HK-2 (cell line): ENCODE data around the gene CUTA.

ENCODE experiments used
- DNase-seq: peaks from one replicate; pipeline ENCODE4 v3.0.0-alpha.2; 2018; ENCODE audit not compliant: unreplicated experiment

The CUTA gene

DNA sequence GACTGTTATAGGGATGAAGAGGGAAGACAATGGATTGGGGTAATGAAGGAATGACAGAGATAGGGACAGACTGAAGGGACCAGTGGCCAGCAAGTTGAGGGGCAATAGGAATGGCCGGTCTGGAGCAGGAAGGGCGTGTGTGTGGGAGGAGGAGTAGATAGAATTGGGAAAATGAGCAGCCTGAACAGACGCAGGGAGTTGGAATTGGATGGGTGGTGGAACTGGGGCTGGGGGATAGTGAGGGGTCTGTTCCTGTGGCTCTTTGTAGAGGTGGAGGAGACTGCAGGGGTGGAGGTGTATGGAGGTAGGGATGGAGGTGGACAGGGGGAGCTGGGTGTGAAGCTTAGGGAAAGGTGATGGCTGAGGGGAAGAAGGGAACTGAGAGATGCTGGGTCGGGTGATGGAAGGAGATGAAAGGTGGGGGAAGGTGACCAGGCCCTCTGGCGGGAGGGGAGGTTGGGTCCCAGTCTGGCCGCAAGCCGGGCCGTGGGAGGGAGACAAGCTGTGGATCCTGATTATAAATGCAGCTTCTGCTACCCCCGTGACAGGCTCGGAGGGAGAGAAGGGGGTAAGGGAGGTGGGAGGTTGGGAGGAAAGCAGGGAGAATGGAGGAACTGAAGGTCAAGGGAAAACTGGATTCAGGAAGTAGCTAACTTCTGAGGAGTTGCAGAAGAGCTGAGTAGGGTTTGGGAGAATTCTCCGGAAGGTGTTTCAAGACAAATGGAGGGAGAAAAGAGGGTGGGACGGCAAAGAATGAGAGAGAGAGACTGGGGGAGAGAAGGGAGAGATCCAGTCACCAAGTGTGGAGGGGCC is 7.2 kb upstream of the CUTA start:
- no peak for DNase-seq

DNA sequence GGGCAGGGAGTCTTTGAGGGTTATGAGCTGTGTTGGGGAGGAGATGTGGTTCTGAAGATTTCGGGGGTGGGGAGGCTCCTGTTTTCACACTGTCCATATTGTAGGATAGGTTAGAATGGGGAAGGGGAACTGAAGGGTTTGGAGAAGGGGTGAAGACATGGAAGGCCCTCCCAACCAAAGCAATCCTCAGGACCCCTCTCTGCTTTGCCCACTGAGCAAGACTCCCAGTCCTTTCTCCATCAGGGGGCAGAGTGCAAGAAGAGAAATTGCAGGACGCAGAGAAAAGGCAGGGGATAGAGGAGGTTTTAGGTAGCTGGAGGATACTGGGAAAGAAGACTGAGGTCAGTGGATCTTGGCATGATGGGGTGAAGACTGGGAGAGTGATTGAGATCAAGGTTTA is 5.9 kb upstream of the CUTA start:
- no peak for DNase-seq

DNA sequence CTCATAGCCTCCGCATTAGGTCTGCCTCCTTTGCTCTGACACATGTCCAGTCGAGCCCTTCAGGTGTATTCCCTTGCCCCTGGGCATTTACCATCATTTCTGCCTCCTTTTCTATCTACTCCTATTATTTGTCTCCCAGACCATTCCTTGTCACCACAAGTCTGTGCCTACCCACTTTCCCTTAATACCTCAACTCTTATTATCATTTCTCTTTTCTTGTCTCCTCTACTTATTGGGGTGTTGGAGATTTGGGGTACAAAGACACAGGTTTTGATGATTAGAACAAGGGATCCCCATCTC is 3.4 kb upstream of the CUTA start:
- no peak for DNase-seq

DNA sequence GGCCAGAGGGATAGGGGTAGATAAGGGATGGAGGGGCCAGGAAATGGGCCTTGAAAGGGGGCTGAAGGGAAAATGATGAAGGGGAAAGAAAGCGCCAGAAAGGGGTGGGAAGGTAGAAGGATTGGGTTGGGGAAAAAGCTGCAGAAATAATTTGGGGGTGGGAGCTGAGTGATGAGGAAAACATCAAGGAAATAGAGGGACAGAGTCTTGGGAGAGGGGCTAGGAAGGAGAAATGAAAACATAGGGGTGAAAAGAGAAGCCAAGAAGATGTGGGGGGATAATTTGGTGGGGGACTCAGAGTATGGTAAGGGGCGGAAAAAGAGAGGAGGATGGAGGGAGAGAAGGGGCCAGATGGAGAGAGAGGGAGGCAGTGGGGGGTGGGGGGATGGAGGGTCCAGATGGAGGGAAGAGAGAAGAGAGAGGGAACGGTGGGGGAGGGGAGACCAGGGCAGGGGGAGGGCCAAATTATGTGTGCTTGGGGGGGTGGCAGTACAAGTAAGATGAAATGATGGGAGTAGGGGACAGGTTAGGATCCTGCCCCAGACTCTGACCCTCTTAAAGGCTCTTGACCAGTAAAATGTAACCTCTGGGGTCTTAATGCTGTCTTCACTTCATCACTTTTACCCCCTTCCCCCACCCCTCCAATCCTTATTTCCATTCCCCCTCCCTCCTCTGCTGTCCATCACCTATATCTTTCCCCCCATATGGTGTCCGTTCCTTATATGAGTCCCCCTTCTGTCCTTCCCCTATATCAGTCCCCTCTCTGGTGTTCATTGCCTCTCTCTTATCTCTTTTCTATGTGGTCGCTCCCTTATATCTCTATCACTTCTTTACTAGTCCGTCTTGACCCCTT is 2.8 kb upstream of the CUTA start:
- no peak for DNase-seq

- DNase-seq, result no peak
Observed at GRCh38 chr6:33419580-33420490, 1.9 kb upstream of the CUTA start, which contains the start of gene SYNGAP1. SYNGAP1 (plus strand) TSS chr6:33420065; CDS start chr6:33420265, 200 bp downstream.

DNA sequence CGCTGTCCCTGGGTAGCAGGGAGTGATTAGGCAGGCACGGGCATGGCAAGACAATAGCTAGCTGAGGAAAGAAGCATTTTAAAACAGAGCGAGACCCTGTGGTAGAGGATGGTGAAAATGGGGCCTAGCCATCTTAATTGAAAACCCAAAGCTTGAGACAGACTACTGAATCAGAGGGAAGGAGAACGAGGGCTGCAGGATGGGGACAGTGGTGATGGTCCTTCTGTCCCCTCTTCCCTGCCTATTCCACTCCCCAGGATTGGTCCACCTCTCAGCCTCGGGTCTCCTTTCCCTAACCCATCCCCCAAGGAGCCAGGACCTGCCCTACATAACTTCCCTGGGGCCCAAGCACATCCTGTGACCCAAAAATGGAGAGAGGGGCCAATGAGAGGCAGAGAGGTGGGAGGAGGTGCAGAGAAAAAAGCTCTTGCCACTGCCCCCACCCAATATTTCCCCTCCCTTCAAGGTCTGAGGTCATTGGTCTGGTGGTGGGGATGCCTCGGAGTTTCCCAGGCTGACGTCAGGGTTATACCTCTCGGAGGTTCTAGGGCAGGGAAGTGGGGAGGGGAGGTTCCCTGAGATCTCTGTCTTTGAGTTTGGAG is 884 bp upstream of the CUTA start:
- DNase-seq, result no peak

GRCh38 chr6:33417128-33417902 is 592 bp downstream of the CUTA start:
- peak; percentile 60 for DNase-seq

DNA sequence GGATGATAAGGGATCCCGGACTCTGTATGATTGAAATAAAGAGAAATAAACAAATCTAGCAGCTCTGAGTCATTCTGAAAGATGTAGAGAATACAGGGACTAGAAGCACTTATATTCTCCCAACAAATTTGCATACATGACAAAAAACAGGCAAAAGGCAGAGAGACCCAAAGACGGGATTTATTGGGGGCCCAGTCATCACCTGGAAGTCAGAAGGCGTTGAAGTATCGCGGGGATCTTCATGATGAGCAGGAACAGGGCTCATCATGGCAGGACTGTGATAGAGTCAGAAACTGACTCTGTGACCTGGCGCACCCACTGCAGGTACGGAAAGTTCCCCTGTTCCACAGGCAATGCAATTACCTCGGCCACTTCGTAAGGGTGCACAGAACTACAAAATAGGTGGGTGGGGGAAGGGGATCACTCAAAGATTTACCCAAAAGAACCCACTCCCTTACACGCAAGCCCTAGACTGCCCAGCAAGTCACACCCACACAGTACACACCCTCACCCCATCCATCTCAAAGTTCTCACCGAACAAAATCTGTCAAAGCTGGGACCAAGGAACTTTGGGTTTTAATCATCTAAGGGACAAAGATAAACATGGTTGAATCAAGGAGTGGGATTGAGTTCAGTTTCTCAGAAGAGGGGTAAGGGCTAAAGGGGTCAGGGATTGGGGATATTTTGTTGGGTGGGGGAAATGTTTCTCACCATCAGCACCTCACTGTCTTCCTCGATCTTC is 1.4 kb downstream of the CUTA start:
- no peak for DNase-seq

DNA sequence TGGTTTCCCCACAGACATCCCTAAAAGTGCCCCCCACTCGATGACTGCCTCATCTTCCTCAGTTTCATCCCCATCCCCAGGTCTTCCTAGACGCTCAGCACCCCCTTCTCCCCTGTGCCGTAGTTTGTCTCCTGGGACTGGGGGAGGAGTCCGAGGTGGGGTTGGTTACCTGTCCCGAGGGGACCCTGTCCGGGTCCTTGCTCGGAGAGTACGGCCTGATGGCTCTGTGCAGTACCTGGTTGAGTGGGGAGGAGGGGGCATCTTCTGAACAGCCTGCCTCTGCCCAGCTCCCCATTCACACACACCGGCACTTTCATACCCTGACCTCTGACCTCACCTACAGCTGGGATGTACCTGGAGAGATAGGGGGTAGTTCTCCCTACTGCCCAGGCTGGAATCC is 2.1 kb downstream of the CUTA start:
- DNase-seq, result no peak

GRCh38 chr6:33414592-33415271 is 3.2 kb downstream of the CUTA start:
- DNase-seq, result no peak

- DNase-seq, result no peak
Observed at GRCh38 chr6:33413241-33414120, 4.4 kb downstream of the CUTA start.

GRCh38 chr6:33412140-33413009 is 5.5 kb downstream of the CUTA start:
- DNase-seq, result no peak

- DNase-seq, result no peak
Observed at GRCh38 chr6:33411632-33412005, 6.3 kb downstream of the CUTA start.

DNA sequence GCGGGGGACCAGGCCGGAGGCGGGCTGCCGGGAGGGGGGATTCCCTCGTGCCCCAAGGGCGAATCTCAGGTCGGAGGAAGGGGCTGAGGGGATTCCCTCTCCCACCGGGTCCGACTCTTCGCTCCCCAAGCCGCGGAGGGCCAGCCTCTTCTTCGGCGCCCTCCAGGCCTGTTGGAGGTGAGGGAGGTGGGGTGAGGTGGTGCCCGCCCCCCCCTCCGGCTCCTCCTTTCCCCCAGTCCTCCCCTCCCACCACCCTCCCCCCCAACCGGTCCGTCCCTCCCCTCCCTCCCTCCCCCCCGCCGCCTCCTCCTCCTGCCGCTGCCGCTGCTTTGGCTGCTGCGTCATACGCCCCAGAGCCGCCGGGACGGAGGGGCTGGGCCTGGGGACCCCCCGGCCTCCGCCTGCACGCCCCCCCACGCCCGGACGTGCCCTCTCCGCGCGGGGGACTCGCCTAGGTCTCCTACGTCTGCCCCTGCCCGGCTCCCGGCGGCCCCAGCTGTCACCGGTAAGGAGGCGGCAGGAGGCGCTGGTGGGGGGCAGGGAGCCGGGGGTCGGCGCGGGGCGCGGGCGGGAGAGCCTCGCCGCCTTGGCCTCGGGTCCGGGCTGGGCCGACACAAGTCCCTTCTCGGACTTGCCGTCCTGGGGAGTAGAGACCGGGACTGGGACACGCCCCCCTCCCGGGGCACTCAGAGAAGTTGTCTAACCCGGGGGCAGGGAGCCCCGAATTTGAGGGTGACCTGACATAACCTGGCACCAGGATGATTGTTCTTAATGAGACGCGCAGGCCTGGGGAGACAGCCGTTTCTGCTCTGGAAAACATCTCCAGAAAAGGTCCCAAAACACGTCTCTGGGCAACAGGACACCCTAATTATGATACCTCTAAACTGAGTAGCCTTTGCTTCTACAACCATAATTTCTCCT is 6.9 kb downstream of the CUTA start, which contains the start of gene PHF1:
Gene PHF1 (plus strand): TSS at position 304 of the 921 bp plus-strand sequence. CDS start 1,250 bp downstream, outside the sequence.
- DNase-seq, result no peak

- DNase-seq, result peak; percentile 99
Observed at GRCh38 chr6:33410050-33410710, 7.7 kb downstream of the CUTA start.
